Uterus (tissue), 4 donors: ENCODE results near the gene PSME2. TPM values are rescaled to one million over a fixed set of nuclear protein-coding genes. Genes with fewer than 3 reads are reported as not detected.
A peak's percentile ranks its signal among the peaks of the same experiment; 100 is the strongest.

ENCODE experiments used
- DNase-seq, 2 donors: peaks; one replicate each; pipeline ENCODE4 v3.0.0-alpha.2; 2019 to 2020
- H3K27ac ChIP-seq, 2 donors: fragments of 200-600 bp; sonication (generic); 1 replicate in 1 of 2; 2 replicates in 1 of 2; pipeline ENCODE4 v1.5.1; 2016 to 2018
- H3K27me3 ChIP-seq, 2 donors: fragments of 200-600 bp; sonication (generic); one replicate each; pipeline ENCODE4 v1.5.1; 2018 to 2019; ENCODE audit warnings: control low read depth in 1 of 2
- H3K36me3 ChIP-seq, 2 donors: fragments of 200-600 bp; sonication (generic); one replicate each; pipeline ENCODE4 v1.5.1; 2019; ENCODE audit warnings: control low read depth in 1 of 2
- H3K4me1 ChIP-seq, 2 donors: fragments of 200-600 bp; sonication (generic); one replicate each; pipeline ENCODE4 v1.5.1; 2018 to 2019; ENCODE audit warnings: control low read depth in 1 of 2
- H3K4me3 ChIP-seq, 2 donors: fragments of 200-600 bp; sonication (generic); 1 replicate in 1 of 2; 2 replicates in 1 of 2; pipeline ENCODE4 v1.5.1; 2018 to 2019; ENCODE audit warnings: mild to moderate bottlenecking in 1 of 2
- H3K9me3 ChIP-seq, 2 donors: fragments of 200-600 bp; sonication (generic); one replicate each; pipeline ENCODE4 v1.5.1; 2019; ENCODE audit warnings: control low read depth in 1 of 2
- POLR2A ChIP-seq, 2 donors: fragments of 450-650 bp; IDR thresholded peaks; one replicate each; pipeline ENCODE4 v1.6.1; 2016; ENCODE audit warnings: antibody characterized with exemption in 2 of 2, mild to moderate bottlenecking in 1 of 2, moderate library complexity in 1 of 2
- intact Hi-C: fragments of 100-400 bp; cut with DNase I; formaldehyde crosslinking; loops from one replicate; pipeline ENCODE4 v1.15.1; 2023; ENCODE audit warnings: low total_unique reads
- total RNA-seq, 4 donors: library from RNA; depleted of rRNA in 3 of 4; stranded (reverse); fragments of >200 nt in 3 of 4; gene quantifications; one replicate each; pipeline versions ENCODE4 v1.1.0 to v1.2.4, GENCODE V29; 2014 to 2023
- TF ChIP-seq, protein P1 (sequence below), 4 experiments: fragments of 200-600 bp in 2 of 4; fragments of 450-650 bp in 2 of 4; sonication (generic) in 2 of 4; IDR thresholded peaks; one replicate each; pipeline ENCODE4 v1.5.1; 2016 to 2019; ENCODE audit warnings: antibody characterized with exemption in 4 of 4, mild to moderate bottlenecking in 2 of 4, moderate library complexity in 1 of 4
- donor health status: DM: yes; HTN: yes; CAD: no.

PSME2 gene
- total RNA-seq, 4 donors from 2014 or later, result 16.9 to 113 (median 25.7) TPM

DNA sequence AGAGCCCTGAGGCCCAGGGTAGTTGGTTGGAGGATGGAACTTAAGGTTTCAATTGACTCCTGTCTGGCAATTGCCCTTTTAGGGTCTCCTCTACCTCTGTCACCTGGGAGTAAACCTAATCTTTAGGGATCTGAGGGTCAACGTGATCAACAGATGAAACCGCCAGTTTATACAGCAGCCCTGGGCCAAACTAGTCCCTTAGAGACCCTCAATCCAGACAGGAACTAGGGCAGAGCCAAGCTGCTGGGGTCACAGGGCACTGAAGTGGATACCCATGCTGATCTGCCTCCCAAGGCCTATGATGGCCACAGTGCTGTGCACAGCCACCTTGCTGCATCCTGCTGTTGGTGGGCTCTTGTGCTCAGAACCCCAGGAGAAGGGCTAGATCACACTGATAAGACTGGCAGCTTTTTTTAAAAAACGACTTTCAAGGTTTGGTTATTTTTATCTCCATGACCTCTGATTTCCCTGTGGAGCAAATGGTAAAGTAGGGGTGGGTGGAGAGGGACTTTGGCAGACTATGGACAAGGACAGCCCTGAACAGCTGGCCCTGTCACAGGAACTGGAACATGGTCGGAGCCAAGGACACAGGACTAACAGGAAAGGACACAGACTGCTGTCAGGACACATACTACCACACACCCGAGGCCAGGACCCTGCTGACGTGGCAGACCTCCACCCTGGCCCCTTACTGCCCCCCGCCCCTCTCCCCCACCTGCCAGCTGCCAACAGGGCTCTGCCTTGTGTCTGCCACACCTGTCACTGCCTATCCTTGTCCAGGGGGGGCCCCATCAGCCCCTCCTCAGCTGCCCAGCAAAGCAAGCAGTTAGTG is 15.5 kb downstream of the PSME2 start:
- intact Hi-C loops, result no loop called here
- Histone ChIP-seq H3K27me3 (no peaks in the 10 kb centered on the region), H3K4me1 (no peaks in the 10 kb centered on the region), H3K4me3 (no peak overlapping the region), H3K36me3 (no peaks in the 10 kb centered on the region), H3K27ac (peak overlapping the region; percentile 30), H3K9me3 (no peaks in the 10 kb centered on the region)
- DNase-seq, result no peak
- no peak for TF ChIP-seq POLR2A (IDR thresholded peaks at IDR 0.05)
- TF ChIP-seq, protein P1, sequence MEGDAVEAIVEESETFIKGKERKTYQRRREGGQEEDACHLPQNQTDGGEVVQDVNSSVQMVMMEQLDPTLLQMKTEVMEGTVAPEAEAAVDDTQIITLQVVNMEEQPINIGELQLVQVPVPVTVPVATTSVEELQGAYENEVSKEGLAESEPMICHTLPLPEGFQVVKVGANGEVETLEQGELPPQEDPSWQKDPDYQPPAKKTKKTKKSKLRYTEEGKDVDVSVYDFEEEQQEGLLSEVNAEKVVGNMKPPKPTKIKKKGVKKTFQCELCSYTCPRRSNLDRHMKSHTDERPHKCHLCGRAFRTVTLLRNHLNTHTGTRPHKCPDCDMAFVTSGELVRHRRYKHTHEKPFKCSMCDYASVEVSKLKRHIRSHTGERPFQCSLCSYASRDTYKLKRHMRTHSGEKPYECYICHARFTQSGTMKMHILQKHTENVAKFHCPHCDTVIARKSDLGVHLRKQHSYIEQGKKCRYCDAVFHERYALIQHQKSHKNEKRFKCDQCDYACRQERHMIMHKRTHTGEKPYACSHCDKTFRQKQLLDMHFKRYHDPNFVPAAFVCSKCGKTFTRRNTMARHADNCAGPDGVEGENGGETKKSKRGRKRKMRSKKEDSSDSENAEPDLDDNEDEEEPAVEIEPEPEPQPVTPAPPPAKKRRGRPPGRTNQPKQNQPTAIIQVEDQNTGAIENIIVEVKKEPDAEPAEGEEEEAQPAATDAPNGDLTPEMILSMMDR (IDR thresholded peaks at IDR 0.05), result no peak

DNA sequence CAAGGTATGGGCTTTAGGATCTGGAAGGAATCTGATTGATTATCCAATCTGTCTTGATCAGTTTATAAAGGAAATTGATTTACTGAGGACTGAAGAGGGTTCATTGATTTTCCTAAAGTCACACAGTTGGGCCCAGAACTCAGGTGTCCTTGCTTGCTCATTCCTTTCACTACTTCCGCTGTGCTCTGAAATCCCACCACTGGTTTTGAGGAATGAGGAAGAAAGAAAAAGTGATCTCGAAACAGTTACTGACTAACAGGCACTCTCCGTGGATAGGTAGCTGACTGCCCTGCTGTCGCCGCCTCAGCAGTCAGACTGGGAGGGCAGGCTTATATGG is 16.1 kb downstream of the PSME2 start, which contains the start of gene FITM1:
TSS of gene FITM1 (plus strand) at position 280 of the 337 bp plus-strand sequence. CDS start 905 bp downstream, outside the sequence.
- Histone ChIP-seq H3K36me3 (no peaks in the 10 kb centered on the region), H3K4me1 (no peaks in the 10 kb centered on the region), H3K9me3 (no peaks in the 10 kb centered on the region), H3K27me3 (no peaks in the 10 kb centered on the region), H3K27ac (peak within 1 kb of the TSS; percentile 30), H3K4me3 (no peak within 1 kb of the TSS)
- intact Hi-C loops, result no loop called here
- DNase-seq, result no peak
- TF ChIP-seq, protein P1 (IDR thresholded peaks at IDR 0.05), result no peak
- TF ChIP-seq POLR2A (IDR thresholded peaks at IDR 0.05), result no peak

DNA sequence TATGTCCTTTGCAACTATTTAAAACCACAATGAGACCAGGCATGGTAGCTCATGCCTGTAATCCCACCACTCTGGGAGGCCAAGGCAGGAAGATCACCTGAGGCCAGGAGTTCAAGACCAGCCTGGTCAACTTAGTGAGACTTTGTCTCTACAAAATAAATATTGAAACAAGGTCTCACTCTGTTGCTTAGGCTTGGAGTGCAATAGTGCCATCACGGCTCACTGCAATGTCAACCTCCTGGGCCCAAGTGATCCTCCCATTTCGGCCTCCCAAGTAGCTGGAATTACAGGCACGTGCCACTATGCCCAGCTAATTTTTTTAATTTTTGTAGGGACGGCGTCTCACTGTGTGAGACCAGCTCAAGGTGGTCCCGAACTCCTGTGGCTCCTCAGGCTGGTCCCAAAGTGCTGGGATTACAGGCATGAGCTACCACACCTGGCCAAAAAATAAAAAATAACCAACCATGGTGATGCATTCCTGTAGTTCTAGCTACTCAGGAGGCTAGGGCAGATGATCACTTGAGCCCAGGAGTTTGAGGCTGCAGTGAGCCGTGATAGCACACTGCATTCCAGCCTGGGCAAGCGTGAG is 16.9 kb downstream of the PSME2 start:
- H3K27ac ChIP-seq, result no peak overlapping the region
- no peaks in the 10 kb centered on the region for H3K9me3 ChIP-seq
- H3K27me3 ChIP-seq, result no peaks in the 10 kb centered on the region
- H3K4me3 ChIP-seq, result no peak overlapping the region
- H3K36me3 ChIP-seq, result no peaks in the 10 kb centered on the region
- intact Hi-C loops, result no loop called here
- H3K4me1 ChIP-seq, result no peaks in the 10 kb centered on the region
- DNase-seq, result no peak
- no peak for TF ChIP-seq POLR2A (IDR thresholded peaks at IDR 0.05)
- TF ChIP-seq, protein P1 (IDR thresholded peaks at IDR 0.05), result no peak

DNA sequence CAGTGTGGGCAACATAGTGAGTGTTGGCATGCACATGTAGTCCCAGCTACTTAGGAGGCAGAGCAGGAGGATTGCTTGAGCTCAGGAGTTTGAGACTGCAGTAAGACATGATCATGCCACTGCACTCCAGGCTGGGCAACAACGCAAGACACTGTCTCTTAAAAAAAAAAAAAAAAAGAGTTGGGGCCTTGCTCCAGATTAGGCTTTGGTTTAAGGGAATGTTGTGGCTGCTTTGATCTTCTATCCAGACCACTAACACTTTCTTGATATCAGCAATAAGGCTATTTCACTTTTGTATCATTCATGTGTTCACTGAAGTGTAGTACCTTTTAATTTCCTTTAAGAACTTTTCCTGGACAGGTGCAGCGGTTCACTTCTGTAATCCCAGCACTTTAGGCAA is 18.7 kb downstream of the PSME2 start:
- Histone ChIP-seq H3K9me3 (no peaks in the 10 kb centered on the region), H3K36me3 (no peaks in the 10 kb centered on the region), H3K4me1 (no peaks in the 10 kb centered on the region), H3K27me3 (no peaks in the 10 kb centered on the region), H3K4me3 (no peak overlapping the region), H3K27ac (no peak overlapping the region)
- DNase-seq, result no peak
- TF ChIP-seq POLR2A (IDR thresholded peaks at IDR 0.05), result no peak
- intact Hi-C loops, result no loop called here

DNA sequence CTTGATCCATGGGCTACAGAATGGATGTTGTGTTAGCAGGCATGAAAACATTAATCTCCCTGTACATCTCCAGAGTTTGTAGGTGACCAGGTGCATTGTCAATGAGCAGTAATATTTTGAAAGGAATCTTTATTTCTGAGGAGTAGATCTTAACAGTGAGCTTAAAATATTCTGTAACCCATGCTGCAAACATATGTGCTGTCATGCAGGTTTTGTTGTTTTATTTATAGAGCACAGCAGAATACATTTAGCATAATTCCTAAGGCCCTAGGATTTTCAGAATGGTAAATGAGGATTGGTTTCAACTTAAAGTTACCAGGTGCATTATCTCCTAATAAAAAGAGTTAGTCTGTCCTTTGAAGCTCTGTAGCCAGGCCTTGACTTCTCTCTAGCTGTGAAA is 19.5 kb downstream of the PSME2 start:
- no peaks in the 10 kb centered on the region for H3K36me3 ChIP-seq
- H3K4me3 ChIP-seq, result no peak overlapping the region
- no peak for TF ChIP-seq POLR2A (IDR thresholded peaks at IDR 0.05)
- TF ChIP-seq, protein P1 (IDR thresholded peaks at IDR 0.05), result no peak
- H3K27ac ChIP-seq, result no peak overlapping the region
- intact Hi-C loops, result no loop called here
- H3K4me1 ChIP-seq, result no peaks in the 10 kb centered on the region
- H3K9me3 ChIP-seq, result no peaks in the 10 kb centered on the region
- DNase-seq, result no peak
- H3K27me3 ChIP-seq, result no peaks in the 10 kb centered on the region
